Right cardiac atrium (tissue), 5 donors: Measurements from ENCODE around the gene PHACTR4. TPM values are rescaled to one million over a fixed set of nuclear protein-coding genes. Genes with fewer than 3 reads are reported as not detected.
"Not testable (repeated sequence)": the region's sequence is repeated elsewhere in the genome, so short reads cannot be mapped to it uniquely, and the experiment has no call there.

Experiments
- ATAC-seq, 2 donors: fragments of 200-7000 bp; cut with Tn5 transposase; one replicate each; pipeline versions ENCODE4 v1.8.0 to v1.9.1; 2020; ENCODE audit warnings: moderate library complexity in 2 of 2, mild to moderate bottlenecking in 1 of 2
- DNase-seq, 3 donors: peaks; one replicate each; pipeline ENCODE4 v3.0.0-alpha.2; 2020
- H3K27ac ChIP-seq: one replicate; pipeline ENCODE4 v1.5.1; 2013; ENCODE audit warnings: mild to moderate bottlenecking, low read length, control low read depth, moderate library complexity
- H3K27me3 ChIP-seq: one replicate; pipeline ENCODE4 v1.6.1; 2013; ENCODE audit not compliant: control insufficient read depth, insufficient read depth
- H3K4me1 ChIP-seq: one replicate; pipeline ENCODE4 v1.6.1; 2013; ENCODE audit warnings: low read length; ENCODE audit not compliant: control insufficient read depth, insufficient read depth
- H3K4me3 ChIP-seq: one replicate; pipeline ENCODE4 v1.5.1; 2013; ENCODE audit warnings: low read length, control low read depth
- H3K9me3 ChIP-seq: one replicate; pipeline ENCODE4 v1.6.1; 2013; ENCODE audit warnings: low read length; ENCODE audit not compliant: control insufficient read depth
- WGBS: extraction: QIAGEN DNeasy Blood & Tissue Kit; methylation state at CpG from one replicate; pipeline ENCODE4 v1.1.7; 2013; 5-methylcytosine and 5-hydroxymethylcytosine counted together
- intact Hi-C, 4 donors: fragments of 100-400 bp; cut with DNase I; formaldehyde crosslinking; loops; one replicate each; pipeline versions ENCODE4 v1.11.0 to v1.14.0; 2022 to 2023
- polyA plus RNA-seq: library from polyadenylated mRNA; stranded (reverse); fragments of 200-250 nt; gene quantifications from one replicate; pipeline ENCODE4 v1.2.3, GENCODE V29; 2013
- total RNA-seq, 4 donors: library from RNA; stranded (reverse); fragmentation: NEBNext Ultra II Directional; extraction: Animal tissue kit (Norgen Biotek cat#: 25700); gene quantifications; one replicate each; pipeline ENCODE4 v1.2.1, GENCODE V29; 2021
- donor health status: healthy with polysubstance abuse.
- donor health status: DM: no; HTN: yes; CAD: no.
- donor health status: DM: no; HTN: no; CAD: no.
- donor health status: DM: no; HTN: yes; CAD: no; lungs with severe emphysema.
- donor health status: DM: yes; HTN: yes; CAD: no.

Gene PHACTR4
- total and polyA plus RNA-seq, 5 donors = 15.9 to 27.4 (median 21.4) TPM

GRCh38 chr1:28370239-28371009, 884 bp downstream of the PHACTR4 start:
- DNase-seq (no peak), ATAC-seq (peak; percentile 38 to 48)
- Histone ChIP-seq H3K9me3 (no peaks in the 10 kb centered on the region), H3K27ac (peak overlapping the region; percentile 99), H3K4me3 (peak overlapping the region; percentile 97), H3K4me1 (peaks cover 3% of the 10 kb centered on the region), H3K27me3 (no peaks in the 10 kb centered on the region)
- WGBS = 31% methylated on average over 32 of the region's 32 CpGs
- intact Hi-C loops = no loop called here

- intact Hi-C loops = no loop called here
- WGBS = 88% methylated on average over 5 of the region's 5 CpGs
- ATAC-seq (no peak), DNase-seq (no peak)
- no peak overlapping the region for H3K4me3 ChIP-seq
- no peaks in the 10 kb centered on the region for H3K9me3 ChIP-seq
- H3K27ac ChIP-seq = no peak overlapping the region
- H3K4me1 ChIP-seq = peaks cover 3% of the 10 kb centered on the region
- no peaks in the 10 kb centered on the region for H3K27me3 ChIP-seq
These were observed 1.5 kb downstream of the PHACTR4 start for GRCh38 chr1:28371010-28371377.

GRCh38 chr1:28373450-28373849, 3.9 kb downstream of the PHACTR4 start:
- intact Hi-C loops = not testable (repeated sequence)
- 82% methylated on average over 7 of the region's 7 CpGs for WGBS

GRCh38 chr1:28374297-28374696, 4.8 kb downstream of the PHACTR4 start:
- DNase-seq (no peak), ATAC-seq (no peak)
- Histone ChIP-seq H3K4me1 (peaks cover 3% of the 10 kb centered on the region), H3K4me3 (no peak overlapping the region), H3K27ac (no peak overlapping the region), H3K27me3 (no peaks in the 10 kb centered on the region), H3K9me3 (no peaks in the 10 kb centered on the region)
- intact Hi-C loops = no loop called here
- WGBS = 85% methylated on average over 2 of the region's 2 CpGs

More at GRCh38 chr1:28373450-28373849, 3.9 kb downstream of the PHACTR4 start:
- not testable (repeated sequence) for H3K27ac ChIP-seq, DNase-seq, H3K4me3 ChIP-seq, H3K9me3 ChIP-seq, H3K27me3 ChIP-seq, ATAC-seq, H3K4me1 ChIP-seq

- H3K9me3 ChIP-seq, H3K4me1 ChIP-seq, intact Hi-C loops, H3K4me3 ChIP-seq, DNase-seq, H3K27ac ChIP-seq, ATAC-seq, H3K27me3 ChIP-seq: not testable (repeated sequence)
- 92% methylated on average over 11 of the region's 11 CpGs for WGBS
These were observed 6.1 kb downstream of the PHACTR4 start for GRCh38 chr1:28375598-28375997.

GRCh38 chr1:28376195-28376594, 6.7 kb downstream of the PHACTR4 start:
- H3K9me3 ChIP-seq, H3K4me1 ChIP-seq, intact Hi-C loops, ATAC-seq, H3K27me3 ChIP-seq, H3K27ac ChIP-seq, H3K4me3 ChIP-seq, DNase-seq: not testable (repeated sequence)
- WGBS = 96% methylated on average over 2 of the region's 2 CpGs

GRCh38 chr1:28378906-28379305, 9.4 kb downstream of the PHACTR4 start:
- ATAC-seq = no peak
- intact Hi-C loops = no loop called here
- no peaks in the 10 kb centered on the region for H3K27me3 ChIP-seq
- no peak for DNase-seq
- H3K4me1 ChIP-seq = no peaks in the 10 kb centered on the region
- H3K9me3 ChIP-seq = no peaks in the 10 kb centered on the region
- H3K4me3 ChIP-seq = no peak overlapping the region
- H3K27ac ChIP-seq = no peak overlapping the region
- WGBS = 96% methylated on average over 5 of the region's 5 CpGs

GRCh38 chr1:28380394-28380793, 10.9 kb downstream of the PHACTR4 start:
- Histone ChIP-seq H3K27me3 (no peaks in the 10 kb centered on the region), H3K4me3 (no peak overlapping the region), H3K27ac (no peak overlapping the region), H3K9me3 (no peaks in the 10 kb centered on the region), H3K4me1 (no peaks in the 10 kb centered on the region)
- 86% methylated on average over 1 of the region's 1 CpG for WGBS
- intact Hi-C loops = no loop called here
- ATAC-seq (no peak), DNase-seq (no peak)

- H3K27ac ChIP-seq, H3K4me1 ChIP-seq, H3K9me3 ChIP-seq, ATAC-seq, DNase-seq, H3K27me3 ChIP-seq, H3K4me3 ChIP-seq, intact Hi-C loops: not testable (repeated sequence)
- 93% methylated on average over 4 of the region's 4 CpGs for WGBS
These were observed 14.2 kb downstream of the PHACTR4 start for GRCh38 chr1:28383785-28384184.

- no peaks in the 10 kb centered on the region for H3K4me1 ChIP-seq
- H3K9me3 ChIP-seq = no peaks in the 10 kb centered on the region
- H3K4me3 ChIP-seq = no peak overlapping the region
- 85% methylated on average over 6 of the region's 6 CpGs for WGBS
- H3K27ac ChIP-seq = no peak overlapping the region
- DNase-seq (no peak), ATAC-seq (no peak)
- intact Hi-C loops = no loop called here
- H3K27me3 ChIP-seq = no peaks in the 10 kb centered on the region
These were observed 22.6 kb downstream of the PHACTR4 start for GRCh38 chr1:28392027-28392652.

- intact Hi-C loops = no loop called here
- Histone ChIP-seq H3K9me3 (no peaks in the 10 kb centered on the region), H3K4me3 (no peak overlapping the region), H3K4me1 (no peaks in the 10 kb centered on the region), H3K27me3 (no peaks in the 10 kb centered on the region), H3K27ac (no peak overlapping the region)
- 33% methylated on average over 1 of the region's 1 CpG for WGBS
- DNase-seq = no peak
- ATAC-seq = no peak
These were observed 24.6 kb downstream of the PHACTR4 start for GRCh38 chr1:28394136-28394535.
